ENCODE results near the gene DNAJC30. TPM values are rescaled to one million over a fixed set of nuclear protein-coding genes. Genes with fewer than 3 reads are reported as not detected.

Gene DNAJC30
- total and polyA plus RNA-seq, 2 donors (not counting 1 experiment from before 2014, with no cell fraction given): 3.8 to 7.3 TPM

DNA sequence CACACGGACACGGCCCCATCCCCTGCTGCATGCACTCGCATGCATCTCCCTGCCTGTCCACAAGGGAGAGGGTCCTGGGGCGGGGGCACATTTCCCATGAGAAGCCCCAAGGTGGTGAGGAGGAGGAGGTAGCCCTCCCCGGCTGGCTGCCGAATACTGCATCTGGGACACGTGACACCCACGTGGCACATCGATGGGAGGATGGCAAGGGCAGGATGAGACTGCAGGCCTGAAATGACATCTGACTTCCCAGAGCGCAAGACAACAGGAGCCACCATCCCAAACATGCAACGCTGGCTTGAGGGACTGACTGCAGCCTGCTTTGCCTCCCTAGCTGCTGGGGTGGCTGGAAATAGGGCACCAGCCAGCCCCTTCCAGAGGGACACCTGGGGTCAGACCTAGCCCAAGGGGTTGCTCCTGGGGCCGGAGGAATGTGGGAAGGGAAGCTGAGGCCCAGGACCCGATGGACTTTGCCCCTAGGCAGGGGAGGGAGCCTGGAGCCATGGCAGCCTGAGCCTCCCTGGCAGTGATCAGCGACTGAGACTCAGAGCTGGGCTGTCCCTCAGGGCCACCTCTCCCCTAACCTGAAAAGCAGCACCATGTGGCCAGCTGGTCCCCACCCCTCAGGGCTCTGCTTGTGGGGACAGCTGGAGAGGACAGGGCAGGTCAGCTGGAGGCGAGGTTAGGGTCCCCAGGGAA lies 16.3 kb upstream of the DNAJC30 start:
- Histone ChIP-seq H3K27ac (ENCODE audit: insufficient read depth, low read length) (no peak overlapping the region), H3K27me3 (ENCODE audit: control insufficient read depth, insufficient read depth, low read length) (no peaks in the 10 kb centered on the region), H4K20me1 (ENCODE audit: control insufficient read depth, extremely low read depth, insufficient read depth, low read length) (no peaks in the 10 kb centered on the region), H3K79me2 (ENCODE audit: control insufficient read depth, insufficient read depth, low read length) (no peaks in the 10 kb centered on the region), H3K36me3 (ENCODE audit: control insufficient read depth, insufficient read depth, low read length) (peaks cover 35% of the 10 kb centered on the region), H3K4me3 (replicated peaks in 1 of 4; ENCODE audit: control extremely low read depth in 1 of 4, insufficient read depth in 1 of 4, low read depth in 3 of 4, low read length in 4 of 4) (no peak overlapping the region), H3K9ac (ENCODE audit: insufficient read depth, low read length) (no peak overlapping the region), H3K4me2 (ENCODE audit: extremely low read depth, insufficient read depth, low read length) (no peak overlapping the region), H2AFZ (ENCODE audit: low read length) (no peak overlapping the region), H3K9me3 (ENCODE audit: control insufficient read depth, insufficient read depth, low read depth, low read length) (no peaks in the 10 kb centered on the region), H3K4me1 (ENCODE audit: control insufficient read depth, extremely low read depth, insufficient read depth, low read length) (no peaks in the 10 kb centered on the region)
- TF ChIP-seq EZH2 (IDR thresholded peaks at IDR 0.05; ENCODE audit: low read length, missing control alignments): no peak
- TF ChIP-seq, protein P1, sequence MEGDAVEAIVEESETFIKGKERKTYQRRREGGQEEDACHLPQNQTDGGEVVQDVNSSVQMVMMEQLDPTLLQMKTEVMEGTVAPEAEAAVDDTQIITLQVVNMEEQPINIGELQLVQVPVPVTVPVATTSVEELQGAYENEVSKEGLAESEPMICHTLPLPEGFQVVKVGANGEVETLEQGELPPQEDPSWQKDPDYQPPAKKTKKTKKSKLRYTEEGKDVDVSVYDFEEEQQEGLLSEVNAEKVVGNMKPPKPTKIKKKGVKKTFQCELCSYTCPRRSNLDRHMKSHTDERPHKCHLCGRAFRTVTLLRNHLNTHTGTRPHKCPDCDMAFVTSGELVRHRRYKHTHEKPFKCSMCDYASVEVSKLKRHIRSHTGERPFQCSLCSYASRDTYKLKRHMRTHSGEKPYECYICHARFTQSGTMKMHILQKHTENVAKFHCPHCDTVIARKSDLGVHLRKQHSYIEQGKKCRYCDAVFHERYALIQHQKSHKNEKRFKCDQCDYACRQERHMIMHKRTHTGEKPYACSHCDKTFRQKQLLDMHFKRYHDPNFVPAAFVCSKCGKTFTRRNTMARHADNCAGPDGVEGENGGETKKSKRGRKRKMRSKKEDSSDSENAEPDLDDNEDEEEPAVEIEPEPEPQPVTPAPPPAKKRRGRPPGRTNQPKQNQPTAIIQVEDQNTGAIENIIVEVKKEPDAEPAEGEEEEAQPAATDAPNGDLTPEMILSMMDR (conservative IDR thresholded peaks at IDR 0.05 in 1 of 2, IDR thresholded peaks at IDR 0.05 in 1 of 2; ENCODE audit: low read depth in 1 of 2, low read length in 2 of 2): no peak
- no peak for DNase-seq (ENCODE audit: low read depth in 2 of 2)

DNA sequence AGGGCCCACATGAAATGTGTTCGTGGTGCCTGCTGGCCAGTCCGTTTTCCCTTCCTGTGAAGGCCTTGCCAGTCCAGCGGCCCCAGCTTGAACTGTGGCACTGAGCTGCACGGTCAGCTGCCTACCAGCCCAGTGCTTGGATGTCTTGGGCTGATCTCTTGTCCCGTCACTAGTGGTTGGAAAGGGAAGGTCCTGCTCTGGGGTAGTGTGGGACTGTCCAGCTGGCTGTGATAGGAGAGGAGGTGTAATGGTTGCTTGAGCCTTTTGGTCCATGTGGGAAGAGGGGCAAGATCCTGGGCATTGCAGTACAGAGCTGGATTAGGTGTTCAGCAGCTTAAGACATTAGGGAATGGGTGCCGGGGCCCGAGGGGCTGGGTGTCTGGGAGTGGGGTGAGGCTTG lies 15.2 kb upstream of the DNAJC30 start:
- H3K36me3 ChIP-seq (ENCODE audit: control insufficient read depth, insufficient read depth, low read length): peaks cover 37% of the 10 kb centered on the region
- H3K9ac ChIP-seq (ENCODE audit: insufficient read depth, low read length): no peak overlapping the region
- H3K27ac ChIP-seq (ENCODE audit: insufficient read depth, low read length): no peak overlapping the region
- TF ChIP-seq, protein P1 (conservative IDR thresholded peaks at IDR 0.05 in 1 of 2, IDR thresholded peaks at IDR 0.05 in 1 of 2; ENCODE audit: low read depth in 1 of 2, low read length in 2 of 2): no peak
- no peak for TF ChIP-seq EZH2 (IDR thresholded peaks at IDR 0.05; ENCODE audit: low read length, missing control alignments)
- no peaks in the 10 kb centered on the region for H3K9me3 ChIP-seq (ENCODE audit: control insufficient read depth, insufficient read depth, low read depth, low read length)
- no peaks in the 10 kb centered on the region for H3K27me3 ChIP-seq (ENCODE audit: control insufficient read depth, insufficient read depth, low read length)
- no peak overlapping the region for H3K4me3 ChIP-seq (replicated peaks in 1 of 4; ENCODE audit: control extremely low read depth in 1 of 4, insufficient read depth in 1 of 4, low read depth in 3 of 4, low read length in 4 of 4)
- no peak overlapping the region for H2AFZ ChIP-seq (ENCODE audit: low read length)
- H4K20me1 ChIP-seq (ENCODE audit: control insufficient read depth, extremely low read depth, insufficient read depth, low read length): no peaks in the 10 kb centered on the region
- H3K79me2 ChIP-seq (ENCODE audit: control insufficient read depth, insufficient read depth, low read length): no peaks in the 10 kb centered on the region
- no peak for DNase-seq (ENCODE audit: low read depth in 2 of 2)
- H3K4me2 ChIP-seq (ENCODE audit: extremely low read depth, insufficient read depth, low read length): no peak overlapping the region
- no peaks in the 10 kb centered on the region for H3K4me1 ChIP-seq (ENCODE audit: control insufficient read depth, extremely low read depth, insufficient read depth, low read length)

DNA sequence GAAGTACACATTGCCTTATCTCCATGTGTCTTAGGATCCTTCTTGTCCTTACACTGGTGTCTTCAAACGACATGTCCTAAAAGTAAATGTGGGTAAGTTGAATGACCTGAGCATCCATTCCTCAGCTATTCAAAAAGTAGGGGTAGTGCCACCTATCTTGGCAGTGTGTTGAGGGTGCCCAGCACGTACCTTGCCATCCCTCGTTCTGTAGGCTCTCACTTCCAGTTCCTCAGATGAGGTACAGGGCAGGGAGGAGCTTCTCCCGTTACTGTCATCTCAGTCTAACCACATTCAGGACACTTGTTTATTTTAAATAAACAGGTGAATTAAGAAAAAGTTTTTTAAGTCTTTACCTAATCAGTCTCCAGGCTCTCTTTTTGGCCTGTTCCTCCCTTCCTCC lies 13.1 kb upstream of the DNAJC30 start:
- H3K4me1 ChIP-seq (ENCODE audit: control insufficient read depth, extremely low read depth, insufficient read depth, low read length): no peaks in the 10 kb centered on the region
- no peaks in the 10 kb centered on the region for H3K27me3 ChIP-seq (ENCODE audit: control insufficient read depth, insufficient read depth, low read length)
- no peaks in the 10 kb centered on the region for H3K9me3 ChIP-seq (ENCODE audit: control insufficient read depth, insufficient read depth, low read depth, low read length)
- no peak for DNase-seq (ENCODE audit: low read depth in 2 of 2)
- H4K20me1 ChIP-seq (ENCODE audit: control insufficient read depth, extremely low read depth, insufficient read depth, low read length): no peaks in the 10 kb centered on the region
- H3K27ac ChIP-seq (ENCODE audit: insufficient read depth, low read length): no peak overlapping the region
- H3K36me3 ChIP-seq (ENCODE audit: control insufficient read depth, insufficient read depth, low read length): peaks cover 29% of the 10 kb centered on the region
- TF ChIP-seq EZH2 (IDR thresholded peaks at IDR 0.05; ENCODE audit: low read length, missing control alignments): no peak
- TF ChIP-seq, protein P1 (conservative IDR thresholded peaks at IDR 0.05 in 1 of 2, IDR thresholded peaks at IDR 0.05 in 1 of 2; ENCODE audit: low read depth in 1 of 2, low read length in 2 of 2): no peak
- H3K4me3 ChIP-seq (replicated peaks in 1 of 4; ENCODE audit: control extremely low read depth in 1 of 4, insufficient read depth in 1 of 4, low read depth in 3 of 4, low read length in 4 of 4): no peak overlapping the region
- H3K79me2 ChIP-seq (ENCODE audit: control insufficient read depth, insufficient read depth, low read length): no peaks in the 10 kb centered on the region
- H3K9ac ChIP-seq (ENCODE audit: insufficient read depth, low read length): no peak overlapping the region
- H3K4me2 ChIP-seq (ENCODE audit: extremely low read depth, insufficient read depth, low read length): no peak overlapping the region
- no peak overlapping the region for H2AFZ ChIP-seq (ENCODE audit: low read length)
